ENCODE results near the gene TBL1XR1.
"Not testable (repeated sequence)": the region's sequence is repeated elsewhere in the genome, so short reads cannot be mapped to it uniquely, and the experiment has no call there.

Gene TBL1XR1

GRCh38 chr3:177144922-177145321, 52.4 kb downstream of the TBL1XR1 start:
- DNase-seq: no peak

GRCh38 chr3:177141899-177142646, 55.2 kb downstream of the TBL1XR1 start:
- no peak for DNase-seq

- DNase-seq: no peak
Measured at GRCh38 chr3:177141471-177141870, 55.8 kb downstream of the TBL1XR1 start.

- DNase-seq: not testable (repeated sequence)
Measured at GRCh38 chr3:177139220-177139619, 58.1 kb downstream of the TBL1XR1 start.

GRCh38 chr3:177137774-177138705, 59.2 kb downstream of the TBL1XR1 start:
- DNase-seq: no peak

- DNase-seq: no peak
Measured at GRCh38 chr3:177136741-177137140, 60.5 kb downstream of the TBL1XR1 start.

- DNase-seq: no peak
Measured at GRCh38 chr3:177135841-177136492, 61.3 kb downstream of the TBL1XR1 start.

GRCh38 chr3:177134816-177135210, 62.5 kb downstream of the TBL1XR1 start:
- DNase-seq: no peak

- DNase-seq: no peak
Measured at GRCh38 chr3:177133860-177134815, 63.1 kb downstream of the TBL1XR1 start.

GRCh38 chr3:177131927-177132636, 65.2 kb downstream of the TBL1XR1 start:
- DNase-seq: no peak

- no peak for DNase-seq
Measured at GRCh38 chr3:177127008-177127407, 70.3 kb downstream of the TBL1XR1 start.

- DNase-seq: peak in 1 of 56 donors; percentile 3
Measured at GRCh38 chr3:177126015-177126773, 71.1 kb downstream of the TBL1XR1 start.

- DNase-seq: no peak
Measured at GRCh38 chr3:177124882-177125281, 72.4 kb downstream of the TBL1XR1 start.

GRCh38 chr3:177123822-177124221, 73.5 kb downstream of the TBL1XR1 start:
- DNase-seq: no peak

- no peak for DNase-seq
Measured at GRCh38 chr3:177122183-177122856, 75.0 kb downstream of the TBL1XR1 start.

GRCh38 chr3:177119829-177120228, 77.5 kb downstream of the TBL1XR1 start:
- DNase-seq: no peak

GRCh38 chr3:177114253-177114652, 83.0 kb downstream of the TBL1XR1 start:
- no peak for DNase-seq

GRCh38 chr3:177111541-177111949, 85.7 kb downstream of the TBL1XR1 start:
- no peak for DNase-seq

- no peak for DNase-seq
Measured at GRCh38 chr3:177110895-177111294, 86.4 kb downstream of the TBL1XR1 start.
